Measurements from ENCODE around the gene GALNT1.

Gene GALNT1

GRCh38 chr18:35604369-35604768 lies 22.8 kb downstream of the GALNT1 start:
- no peak overlapping the region for H3K4me3 Mint-ChIP-seq
- H3K9me3 Mint-ChIP-seq: peaks cover 62% of the 10 kb centered on the region
- H3K36me3 Mint-ChIP-seq (ENCODE audit: low read depth): peaks cover 66% of the 10 kb centered on the region
- no peak for DNase-seq
- H3K27ac Mint-ChIP-seq: no peak overlapping the region
- TF ChIP-seq CTCF (IDR thresholded peaks at IDR 0.05): no peak
- no peaks in the 10 kb centered on the region for H3K27me3 Mint-ChIP-seq (ENCODE audit: low read depth, poor library complexity)
- peaks cover 16% of the 10 kb centered on the region for H3K4me1 Mint-ChIP-seq

- Mint-ChIP-seq H3K9me3 (peaks cover 47% of the 10 kb centered on the region), H3K4me3 (no peak overlapping the region), H3K36me3 (ENCODE audit: low read depth) (peaks cover 51% of the 10 kb centered on the region), H3K4me1 (peaks cover 27% of the 10 kb centered on the region), H3K27ac (no peak overlapping the region), H3K27me3 (ENCODE audit: low read depth, poor library complexity) (no peaks in the 10 kb centered on the region)
- DNase-seq: no peak
- TF ChIP-seq CTCF (IDR thresholded peaks at IDR 0.05): no peak
Measured at GRCh38 chr18:35605686-35606417, 24.3 kb downstream of the GALNT1 start.

- Mint-ChIP-seq H3K27ac (no peak overlapping the region), H3K27me3 (ENCODE audit: low read depth, poor library complexity) (no peaks in the 10 kb centered on the region), H3K4me3 (no peak overlapping the region), H3K36me3 (ENCODE audit: low read depth) (peaks cover 17% of the 10 kb centered on the region), H3K4me1 (peaks cover 41% of the 10 kb centered on the region), H3K9me3 (peaks cover 13% of the 10 kb centered on the region)
- TF ChIP-seq CTCF (IDR thresholded peaks at IDR 0.05): no peak
- no peak for DNase-seq
Measured at GRCh38 chr18:35609236-35609635, 27.7 kb downstream of the GALNT1 start.

DNA sequence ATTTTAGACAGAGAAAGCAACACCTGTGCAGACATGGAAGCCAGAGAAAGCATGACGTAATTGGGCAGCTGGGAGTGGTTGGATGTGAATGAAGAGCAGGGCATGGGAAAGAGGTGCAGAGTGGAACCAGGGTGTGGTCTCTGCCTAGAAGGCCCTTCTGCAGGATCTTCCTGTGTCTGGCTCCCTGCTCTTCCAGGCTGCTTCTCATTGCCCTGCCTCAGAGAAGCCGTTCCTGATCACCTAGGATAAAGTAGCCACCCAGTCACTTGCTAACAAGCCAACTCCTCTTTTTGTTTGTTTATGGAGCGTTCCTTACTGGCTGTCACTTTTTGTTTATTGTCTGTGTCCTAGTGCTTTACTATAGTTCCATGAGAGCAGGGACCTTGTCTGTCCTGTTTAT lies 28.5 kb downstream of the GALNT1 start:
- peaks cover 41% of the 10 kb centered on the region for H3K4me1 Mint-ChIP-seq
- TF ChIP-seq CTCF (IDR thresholded peaks at IDR 0.05): no peak
- H3K9me3 Mint-ChIP-seq: peaks cover 5% of the 10 kb centered on the region
- H3K4me3 Mint-ChIP-seq: no peak overlapping the region
- peaks cover 9% of the 10 kb centered on the region for H3K36me3 Mint-ChIP-seq (ENCODE audit: low read depth)
- H3K27ac Mint-ChIP-seq: no peak overlapping the region
- no peaks in the 10 kb centered on the region for H3K27me3 Mint-ChIP-seq (ENCODE audit: low read depth, poor library complexity)
- no peak for DNase-seq

GRCh38 chr18:35610724-35611123 lies 29.2 kb downstream of the GALNT1 start:
- TF ChIP-seq CTCF (IDR thresholded peaks at IDR 0.05): no peak
- no peak overlapping the region for H3K4me3 Mint-ChIP-seq
- no peak overlapping the region for H3K27ac Mint-ChIP-seq
- H3K27me3 Mint-ChIP-seq (ENCODE audit: low read depth, poor library complexity): no peaks in the 10 kb centered on the region
- peaks cover 4% of the 10 kb centered on the region for H3K36me3 Mint-ChIP-seq (ENCODE audit: low read depth)
- no peak for DNase-seq
- H3K4me1 Mint-ChIP-seq: peaks cover 47% of the 10 kb centered on the region
- H3K9me3 Mint-ChIP-seq: peaks cover under 1% of the 10 kb centered on the region

GRCh38 chr18:35611518-35611917 lies 30.0 kb downstream of the GALNT1 start:
- no peak overlapping the region for H3K4me3 Mint-ChIP-seq
- H3K27me3 Mint-ChIP-seq (ENCODE audit: low read depth, poor library complexity): no peaks in the 10 kb centered on the region
- no peak for DNase-seq
- H3K9me3 Mint-ChIP-seq: no peaks in the 10 kb centered on the region
- H3K36me3 Mint-ChIP-seq (ENCODE audit: low read depth): no peaks in the 10 kb centered on the region
- H3K4me1 Mint-ChIP-seq: peaks cover 47% of the 10 kb centered on the region
- TF ChIP-seq CTCF (IDR thresholded peaks at IDR 0.05): no peak
- no peak overlapping the region for H3K27ac Mint-ChIP-seq

All from nephron progenitor cell (in vitro differentiated cells).